Stomach (tissue), 4 donors: ENCODE data around the gene ATXN10.

Source experiments
- CTCF ChIP-seq, 7 experiments: fragments of 450-650 bp in 4 of 7; fragments of 200-600 bp in 3 of 7; sonication (generic) in 3 of 7; IDR thresholded peaks; one replicate each; pipeline ENCODE4 v1.5.1; 2016 to 2019; ENCODE audit warnings: antibody characterized with exemption in 7 of 7, control low read depth in 2 of 7, mild to moderate bottlenecking in 1 of 7
- EP300 ChIP-seq: sonication (generic); formaldehyde crosslinking; IDR thresholded peaks from one replicate; pipeline ENCODE4 v1.6.1; 2017; ENCODE audit warnings: antibody characterized with exemption
- POLR2A ChIP-seq, 4 donors: fragments of 450-650 bp; IDR thresholded peaks; one replicate each; pipeline ENCODE4 v1.6.1; 2016; ENCODE audit warnings: antibody characterized with exemption in 4 of 4, control low read depth in 2 of 4, mild to moderate bottlenecking in 1 of 4, moderate library complexity in 1 of 4
- POLR2AphosphoS5 ChIP-seq, 3 donors: sonication (generic); formaldehyde crosslinking; IDR thresholded peaks; one replicate each; pipeline ENCODE4 v1.6.1; 2016; ENCODE audit warnings: antibody characterized with exemption in 3 of 3

- TF ChIP-seq CTCF (IDR thresholded peaks at IDR 0.05), result no peak
- no peak for TF ChIP-seq POLR2AphosphoS5 (IDR thresholded peaks at IDR 0.05)
- TF ChIP-seq POLR2A (IDR thresholded peaks at IDR 0.05), result no peak
- no peak for TF ChIP-seq EP300
Observed at GRCh38 chr22:45837508-45837907, 165.9 kb downstream of the ATXN10 start.
